Measurements from ENCODE around the gene PLSCR2.

- TF ChIP-seq EZH2 (IDR thresholded peaks at IDR 0.05; ENCODE audit: borderline replicate concordance, low read length) (no peak), CTCF (conservative IDR thresholded peaks at IDR 0.05 in 1 of 2, IDR thresholded peaks at IDR 0.05 in 1 of 2; ENCODE audit: extremely low read depth in 1 of 2, insufficient read depth in 1 of 2, low read depth in 1 of 2, low read length in 2 of 2) (no peak)
Observed at GRCh38 chr3:146407956-146408355, 61.4 kb downstream of the PLSCR2 start.
